Ishikawa (cell line): ENCODE measurements around the gene UPK2.

ENCODE experiments used
- CEBPB ChIP-seq: IDR thresholded peaks from 2 replicates; pipeline ENCODE4 v1.6.1; 2012
- CREB1 ChIP-seq: IDR thresholded peaks from 2 replicates; pipeline ENCODE4 v1.6.1; 2012; ENCODE audit warnings: low read depth
- EP300 ChIP-seq: IDR thresholded peaks from 2 replicates; pipeline ENCODE4 v1.6.1; 2012; ENCODE audit warnings: borderline replicate concordance
- FOXM1 ChIP-seq: IDR thresholded peaks from 2 replicates; pipeline ENCODE4 v1.6.1; 2012; ENCODE audit warnings: low read depth, borderline replicate concordance
- TAF1 ChIP-seq: IDR thresholded peaks from 2 replicates; pipeline ENCODE4 v1.6.1; 2012; ENCODE audit warnings: low read depth, mild to moderate bottlenecking
- TCF12 ChIP-seq: IDR thresholded peaks from 2 replicates; pipeline ENCODE4 v1.6.1; 2012; ENCODE audit warnings: low read depth
- TEAD4 ChIP-seq: IDR thresholded peaks from 2 replicates; pipeline ENCODE4 v1.6.1; 2012
- YY1 ChIP-seq: IDR thresholded peaks from 2 replicates; pipeline ENCODE4 v1.6.1; 2012; ENCODE audit warnings: low read depth
- ZBTB7A ChIP-seq: IDR thresholded peaks from 2 replicates; pipeline ENCODE4 v1.6.1; 2012; ENCODE audit warnings: low read depth
- TF ChIP-seq, protein P1 (sequence below): IDR thresholded peaks from 2 replicates; pipeline ENCODE4 v1.6.1; 2012
- TF ChIP-seq, protein P2 (sequence below): IDR thresholded peaks from 2 replicates; pipeline ENCODE4 v1.6.1; 2012

DNA sequence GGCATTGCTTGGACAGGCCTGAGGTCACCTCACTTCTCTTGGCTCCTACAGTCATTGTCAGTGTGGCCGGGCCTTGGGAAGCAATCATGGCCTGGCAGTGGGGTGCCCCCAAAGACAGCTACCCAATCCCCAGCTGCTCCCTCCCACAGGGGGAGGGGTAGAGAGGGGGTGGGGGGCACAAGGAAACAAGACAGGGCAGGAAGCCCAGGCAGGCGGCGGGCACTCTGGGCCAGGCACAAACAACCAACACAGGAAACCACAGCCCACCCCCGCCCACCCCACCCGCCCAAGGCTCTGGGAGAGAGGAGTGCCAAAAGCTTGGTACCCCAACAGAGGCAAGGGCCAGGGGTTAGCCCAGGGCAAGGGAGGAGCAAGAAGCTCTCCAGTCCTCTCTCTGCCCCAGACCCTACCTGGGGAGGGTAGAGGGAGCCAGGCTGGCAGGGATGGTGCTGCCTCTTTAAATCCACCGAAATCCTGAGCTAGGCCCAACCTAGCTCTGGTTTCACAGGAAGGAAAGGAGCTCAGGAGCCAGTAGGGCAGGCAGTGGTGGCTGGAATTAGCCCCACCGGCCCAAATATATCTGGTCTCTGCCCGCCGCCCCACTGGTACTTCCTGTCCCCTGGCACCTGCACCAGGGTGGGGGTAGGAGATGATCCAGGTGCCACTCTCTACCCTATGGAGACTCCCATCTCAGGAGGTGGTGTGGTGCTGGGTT lies 42.5 kb upstream of the UPK2 start:
- TF ChIP-seq EP300 (no peak), CEBPB (no peak), YY1 (no peak), TCF12 (no peak), ZBTB7A (no peak), TAF1 (no peak), FOXM1 (no peak), CREB1 (no peak), TEAD4 (no peak)
- TF ChIP-seq, protein P1, sequence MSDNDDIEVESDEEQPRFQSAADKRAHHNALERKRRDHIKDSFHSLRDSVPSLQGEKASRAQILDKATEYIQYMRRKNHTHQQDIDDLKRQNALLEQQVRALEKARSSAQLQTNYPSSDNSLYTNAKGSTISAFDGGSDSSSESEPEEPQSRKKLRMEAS = no peak; the same call in 1 of the 2 replicates
- TF ChIP-seq, protein P2, sequence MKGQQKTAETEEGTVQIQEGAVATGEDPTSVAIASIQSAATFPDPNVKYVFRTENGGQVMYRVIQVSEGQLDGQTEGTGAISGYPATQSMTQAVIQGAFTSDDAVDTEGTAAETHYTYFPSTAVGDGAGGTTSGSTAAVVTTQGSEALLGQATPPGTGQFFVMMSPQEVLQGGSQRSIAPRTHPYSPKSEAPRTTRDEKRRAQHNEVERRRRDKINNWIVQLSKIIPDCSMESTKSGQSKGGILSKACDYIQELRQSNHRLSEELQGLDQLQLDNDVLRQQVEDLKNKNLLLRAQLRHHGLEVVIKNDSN = no peak
